NCI-H748 treated with DMSO at 0.1 percent for 48 hours (cell line): ENCODE data around the gene LRRC15.

Source experiments
- DNase-seq: peaks from one replicate; lab custom pipeline; 2025; lab: John Stamatoyannopoulos, UW

LRRC15 gene

DNA sequence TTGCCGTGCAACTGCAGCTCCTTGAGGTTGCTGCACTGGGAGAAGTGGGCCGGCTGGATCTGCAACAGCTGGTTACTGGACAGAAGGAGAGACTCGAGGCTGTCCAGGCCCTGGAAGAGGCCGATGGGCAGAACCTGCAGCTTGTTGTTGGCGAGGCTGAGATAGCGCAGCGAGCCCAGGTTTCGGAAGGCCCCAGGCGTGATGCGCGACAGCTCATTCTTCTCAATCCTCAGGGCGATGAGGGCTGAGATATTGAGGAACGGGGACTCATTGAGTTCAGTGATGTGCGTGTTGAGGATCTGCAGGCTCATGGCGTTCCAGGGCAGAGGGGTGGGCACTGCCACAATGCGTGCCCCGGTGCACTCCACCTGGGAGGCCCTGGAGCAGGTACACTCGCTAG, 9.0 kb downstream of the LRRC15 start:
- DNase-seq, result no peak

DNA sequence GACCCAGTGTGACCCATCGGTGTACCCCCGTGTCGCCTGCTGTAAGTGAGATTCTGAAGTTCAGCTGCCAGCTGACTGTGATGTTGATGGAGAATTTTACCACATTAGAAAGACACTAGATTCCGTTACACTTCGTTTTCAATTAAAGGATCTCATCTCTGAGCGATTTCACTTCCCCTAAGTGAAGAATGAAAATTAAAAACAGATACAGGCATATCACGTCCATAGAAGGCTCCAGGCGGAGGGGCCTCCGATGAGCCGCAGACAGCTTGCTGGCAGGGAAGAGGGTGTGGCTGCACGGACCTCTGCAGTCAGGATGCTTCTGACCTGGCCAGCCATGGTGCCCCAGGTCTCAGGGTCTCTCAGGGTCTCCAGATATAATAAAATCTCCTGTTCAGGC, 11.9 kb downstream of the LRRC15 start:
- DNase-seq, result no peak

DNA sequence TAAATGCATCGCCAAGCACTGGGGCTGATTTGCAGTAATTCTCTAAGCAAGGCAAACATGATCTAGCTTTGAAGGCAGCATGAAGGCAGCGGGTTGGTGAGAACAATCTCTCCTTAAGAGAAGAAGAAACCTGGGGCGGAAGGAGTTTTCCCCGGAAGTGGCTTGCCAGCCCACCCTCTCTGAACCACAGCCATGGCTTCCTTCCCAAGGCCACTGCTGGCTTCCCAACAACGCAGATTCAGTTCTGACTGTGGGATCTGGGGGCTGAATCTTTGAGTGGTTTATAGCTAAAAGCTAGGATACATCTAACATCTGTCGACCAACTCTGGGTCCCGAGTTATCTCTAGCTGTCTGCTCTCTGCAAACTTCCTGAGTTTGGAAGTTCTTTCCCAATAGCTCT, 14.2 kb downstream of the LRRC15 start:
- no peak for DNase-seq

DNA sequence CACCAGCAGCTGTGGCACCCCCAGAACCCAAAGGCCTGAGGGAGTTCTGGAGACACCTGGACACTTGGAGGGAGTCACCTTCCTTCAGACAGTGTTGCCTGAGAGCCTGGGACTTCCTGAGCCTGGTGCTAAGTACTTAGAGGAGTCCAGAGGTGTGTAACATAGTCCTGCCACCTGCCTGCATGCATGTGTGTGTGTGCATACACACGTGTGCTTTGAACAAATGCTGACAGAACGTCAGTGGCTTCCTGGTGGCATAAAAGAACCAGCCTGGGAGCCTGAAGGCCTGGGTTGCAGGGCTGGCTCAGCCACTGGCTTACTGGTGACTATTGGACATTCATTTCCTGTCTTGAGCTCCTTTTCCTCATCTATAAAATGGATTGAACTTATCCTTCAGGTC, 15.2 kb downstream of the LRRC15 start:
- no peak for DNase-seq

DNA sequence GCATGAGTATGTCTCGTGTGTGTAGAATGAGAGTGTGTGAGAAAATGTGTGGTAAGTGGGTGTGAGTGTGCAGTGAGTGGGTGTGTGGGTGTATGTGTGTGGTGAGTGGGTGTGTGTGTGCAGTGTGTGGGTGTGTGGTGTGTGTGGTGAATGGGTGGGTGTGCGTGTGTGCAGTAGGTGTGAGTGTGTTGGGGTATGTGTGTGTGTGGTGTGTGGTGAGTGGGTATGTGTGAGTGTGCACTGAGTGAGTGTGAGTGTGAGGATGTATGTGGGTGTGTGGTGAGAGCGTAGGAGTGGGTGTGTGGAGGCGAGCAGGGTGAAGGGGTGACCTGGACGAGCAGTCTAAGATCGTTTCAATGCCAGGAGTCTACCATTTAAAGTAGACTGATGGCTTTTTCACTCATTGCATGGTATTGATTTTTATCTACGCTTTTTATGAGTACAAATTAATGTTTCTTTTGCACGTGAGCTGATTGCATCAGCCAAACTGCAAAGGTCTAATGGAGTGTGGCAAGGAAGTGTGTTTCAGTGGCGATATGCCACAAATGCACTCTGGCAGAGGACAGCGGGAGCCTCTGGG, 16.8 kb downstream of the LRRC15 start:
- DNase-seq, result no peak

DNA sequence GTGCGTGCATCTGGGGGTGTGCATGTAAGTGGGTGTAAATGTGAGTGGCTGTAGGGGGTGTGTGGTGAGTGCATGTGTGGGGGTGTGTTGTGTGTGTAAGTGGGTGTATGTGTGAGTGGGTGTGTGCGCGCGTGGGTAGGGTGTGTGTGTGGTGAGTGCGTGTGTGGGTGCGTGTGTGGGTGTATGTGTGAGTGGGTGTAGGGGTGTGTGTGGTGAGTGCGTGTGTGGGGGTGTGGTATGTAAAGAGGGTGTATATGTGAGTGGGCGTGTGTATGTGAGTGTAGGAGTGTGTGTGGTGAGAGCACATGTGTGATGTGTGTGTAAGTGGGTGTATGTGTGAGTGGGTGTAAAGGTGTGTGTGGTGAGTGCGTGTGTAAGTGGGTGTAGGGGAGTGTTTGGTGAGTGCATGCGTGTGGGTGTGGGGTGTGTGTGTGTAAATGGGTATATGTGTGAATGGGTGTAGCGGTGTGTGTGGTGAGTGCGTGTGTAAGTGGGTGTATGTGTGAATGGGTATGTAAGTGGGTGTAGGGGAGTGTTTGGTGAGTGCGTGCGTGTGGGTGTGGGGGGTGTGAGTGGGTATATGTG, 17.5 kb downstream of the LRRC15 start:
- DNase-seq, result no peak

DNA sequence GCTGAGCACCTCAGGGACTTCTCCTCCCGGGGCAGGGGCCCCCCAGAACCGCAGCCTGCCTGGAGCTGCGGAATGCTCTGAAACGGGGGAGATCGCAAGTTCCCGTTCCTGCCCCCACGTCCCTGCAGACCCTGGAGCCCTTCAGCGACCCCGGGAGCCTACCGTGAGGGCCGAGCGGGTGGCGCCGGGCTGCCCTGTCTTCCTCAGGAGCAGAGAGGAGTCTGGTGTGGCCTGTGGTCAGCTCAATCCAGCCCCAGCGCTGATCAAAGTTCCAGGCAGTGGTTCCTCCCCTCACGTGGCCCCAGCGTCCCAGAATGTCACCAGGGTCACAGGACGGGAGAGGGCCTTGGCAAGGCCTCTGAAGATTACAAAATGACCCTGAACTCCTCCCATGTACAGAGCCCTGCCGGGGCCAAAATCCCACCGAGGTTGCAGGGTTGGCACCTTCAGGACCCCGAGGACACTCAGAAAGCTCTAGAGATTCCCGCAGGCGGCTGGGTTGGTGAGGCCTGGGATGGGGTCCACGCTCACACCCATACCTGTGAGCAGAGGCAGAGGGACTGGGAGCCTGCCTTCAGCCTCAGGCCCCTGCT, 18.4 kb downstream of the LRRC15 start, which contains the start of gene CPN2:
TSS of gene CPN2 (minus strand) at position 249 of the 593 bp plus-strand sequence. CDS start 8,626 bp downstream, outside the sequence.
- DNase-seq, result no peak

DNA sequence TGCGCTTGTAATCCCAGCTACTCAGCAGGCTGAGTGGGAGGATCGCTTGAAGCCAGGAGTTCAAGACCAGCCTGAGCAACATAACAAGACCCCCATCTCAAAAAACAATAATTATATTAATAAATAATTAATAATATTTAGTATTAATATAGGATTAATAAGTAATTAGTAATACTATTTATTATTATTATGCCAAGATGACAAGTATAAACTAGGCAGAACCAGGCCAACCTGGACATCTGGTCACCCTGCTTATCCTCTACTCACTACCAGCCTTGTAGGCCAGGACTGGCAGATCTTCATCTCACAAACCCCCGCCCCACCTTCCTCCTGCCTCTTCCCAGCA, 18.8 kb downstream of the LRRC15 start:
- no peak for DNase-seq

DNA sequence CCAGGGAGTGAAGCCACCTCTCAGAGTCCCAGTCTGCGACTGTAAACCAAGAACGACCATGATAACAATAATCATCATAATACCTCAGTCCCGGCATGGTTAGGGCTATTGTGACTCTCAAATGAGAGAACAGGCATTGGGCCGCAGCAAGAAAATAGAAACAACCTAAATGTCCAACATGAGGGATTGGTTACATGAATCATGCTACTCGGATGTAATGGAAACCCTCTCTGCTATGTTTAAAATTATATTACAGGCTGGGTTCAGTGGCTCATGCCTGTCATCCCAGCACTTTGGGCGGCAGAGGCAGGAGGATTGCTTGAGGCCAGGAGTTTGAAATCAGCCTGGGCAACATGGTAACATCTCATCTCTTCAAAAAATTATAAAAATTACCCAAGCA, 21.2 kb downstream of the LRRC15 start:
- DNase-seq, result no peak

DNA sequence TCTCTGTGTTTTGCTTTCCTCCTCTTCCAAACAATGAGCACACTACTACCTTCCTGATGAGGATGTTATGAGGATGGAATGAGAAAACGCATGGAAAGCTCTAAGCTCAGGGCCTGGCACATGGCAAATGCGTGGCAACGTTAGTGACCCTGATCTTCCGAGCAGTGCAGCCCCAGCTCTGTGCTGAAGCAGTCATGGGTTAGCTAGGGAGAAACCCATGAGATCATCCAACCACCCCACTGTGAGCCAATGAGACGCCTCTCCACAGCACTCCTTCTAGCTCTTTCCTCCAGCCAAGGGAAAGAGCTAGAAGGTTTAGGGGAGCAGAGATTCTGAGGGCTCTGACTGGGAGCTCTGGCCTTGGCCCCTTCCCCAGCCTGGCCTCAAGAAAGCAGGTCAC, 22.9 kb downstream of the LRRC15 start:
- DNase-seq, result no peak

DNA sequence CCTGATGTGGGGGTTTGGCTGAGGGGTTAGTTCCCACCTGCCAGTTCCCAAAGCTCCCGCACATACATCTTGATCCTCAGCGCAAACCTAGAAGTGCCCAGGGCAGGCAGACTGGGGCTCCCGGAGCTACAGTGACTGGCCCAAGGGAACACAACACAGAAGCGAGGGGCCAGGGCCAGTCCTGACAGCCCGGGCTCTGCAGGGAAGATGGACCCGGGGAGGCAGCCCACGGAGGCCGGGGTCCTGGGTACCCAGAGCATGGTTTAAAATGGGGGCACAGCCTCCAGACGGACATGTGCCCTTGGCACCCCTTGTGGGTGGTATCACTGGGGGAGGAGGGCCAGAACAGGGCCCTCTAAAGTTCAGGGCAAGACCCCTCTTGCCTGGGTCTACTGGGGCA, 23.5 kb downstream of the LRRC15 start:
- DNase-seq, result no peak

DNA sequence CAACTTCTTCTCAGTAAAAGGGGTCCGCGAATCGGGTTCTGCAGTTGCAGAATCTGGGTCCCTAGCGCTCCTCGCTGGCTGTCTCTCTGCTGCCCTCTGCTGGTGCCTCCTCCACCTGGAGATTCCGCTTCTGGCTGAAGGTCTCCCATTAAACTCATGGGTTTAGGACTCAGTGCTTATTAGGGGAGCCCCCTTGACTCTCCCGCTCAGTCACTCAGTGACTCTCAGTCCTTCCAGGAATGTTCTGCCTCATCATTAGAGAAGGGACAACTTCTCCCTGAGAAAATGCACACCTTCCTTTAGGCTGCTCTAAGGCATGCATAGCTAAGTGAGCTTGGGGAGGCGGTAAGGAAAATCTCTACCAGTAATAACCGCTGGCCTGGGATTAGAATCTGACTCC, 25.5 kb downstream of the LRRC15 start:
- DNase-seq, result no peak

DNA sequence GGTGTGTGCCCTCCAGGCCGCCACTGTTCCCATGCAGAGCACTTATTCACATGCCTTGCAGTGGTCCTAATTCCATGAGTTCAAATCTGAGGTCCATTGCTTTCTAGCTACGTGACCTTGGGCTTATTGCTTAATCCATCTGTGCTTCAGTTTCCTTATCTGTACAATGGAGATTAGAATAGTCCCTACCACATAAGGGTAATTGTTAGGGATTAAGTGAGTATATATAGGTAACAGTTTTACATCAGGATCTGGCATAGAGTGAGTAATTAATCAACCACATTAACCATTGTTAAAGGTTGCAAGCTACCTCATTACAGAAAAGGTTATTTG, 26.0 kb downstream of the LRRC15 start:
- no peak for DNase-seq

DNA sequence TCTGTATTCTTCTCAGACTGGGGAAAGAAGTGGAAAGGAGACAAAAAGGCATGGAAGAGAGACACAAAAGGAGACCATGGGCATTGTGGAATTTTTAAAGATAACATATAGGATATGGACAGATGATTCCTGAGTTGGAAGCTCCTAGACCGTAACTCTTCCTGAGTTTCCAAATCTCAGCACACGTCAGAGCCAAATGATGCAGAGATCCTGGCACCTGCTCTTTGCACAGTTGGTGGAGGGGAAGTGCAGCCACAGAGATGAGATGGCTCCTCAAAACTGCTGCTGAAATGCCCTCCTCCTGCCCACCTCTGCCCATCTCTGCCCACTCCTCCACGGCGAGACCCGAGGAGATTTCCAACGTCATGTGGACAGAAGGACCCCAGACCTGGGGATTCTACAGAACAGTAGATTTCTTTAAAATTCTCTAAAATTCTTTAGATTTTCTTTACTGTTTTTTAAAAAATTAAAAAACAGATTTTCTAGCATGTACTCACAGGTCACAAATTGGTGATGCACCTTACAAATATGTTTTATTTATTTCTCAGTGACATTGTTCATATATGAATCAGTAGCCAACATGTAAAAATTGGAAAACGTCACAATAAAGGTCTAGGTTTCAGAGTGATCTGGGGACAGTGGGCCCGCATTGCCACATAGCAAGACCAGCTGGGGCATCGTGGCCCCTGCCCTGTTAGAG, 26.5 kb downstream of the LRRC15 start:
- DNase-seq, result no peak

DNA sequence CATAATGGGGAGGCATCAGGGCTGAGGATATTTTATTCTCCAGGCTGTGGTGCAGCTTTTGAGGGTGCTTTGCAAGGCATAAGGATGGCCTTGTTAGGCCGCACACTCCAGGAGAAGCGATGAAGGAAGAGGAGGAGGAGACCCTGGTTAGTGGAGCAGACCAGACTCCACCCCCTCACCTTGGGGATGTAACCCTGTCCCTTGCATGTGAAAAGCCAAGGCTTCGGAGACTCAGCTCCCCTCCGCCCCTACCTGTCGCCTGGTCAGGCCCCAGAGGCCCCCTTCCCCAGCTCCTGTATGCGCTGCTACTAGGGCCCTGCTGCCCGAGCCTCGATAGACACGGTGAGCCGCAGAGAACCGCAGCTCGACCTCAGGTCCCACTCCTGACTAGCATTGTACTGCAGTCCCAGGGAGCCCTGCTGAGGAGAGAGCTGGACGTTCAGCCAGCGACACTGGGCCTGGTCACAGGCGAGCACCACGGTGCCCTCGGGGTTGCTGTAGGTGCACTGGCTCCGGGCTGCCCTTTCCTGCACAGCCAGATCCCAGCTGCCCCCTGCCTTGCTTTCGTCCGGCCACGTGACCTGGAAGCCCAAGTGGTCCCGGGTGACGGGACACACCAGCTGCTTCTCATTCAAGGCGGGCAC, 28.7 kb downstream of the LRRC15 start:
- DNase-seq, result no peak

DNA sequence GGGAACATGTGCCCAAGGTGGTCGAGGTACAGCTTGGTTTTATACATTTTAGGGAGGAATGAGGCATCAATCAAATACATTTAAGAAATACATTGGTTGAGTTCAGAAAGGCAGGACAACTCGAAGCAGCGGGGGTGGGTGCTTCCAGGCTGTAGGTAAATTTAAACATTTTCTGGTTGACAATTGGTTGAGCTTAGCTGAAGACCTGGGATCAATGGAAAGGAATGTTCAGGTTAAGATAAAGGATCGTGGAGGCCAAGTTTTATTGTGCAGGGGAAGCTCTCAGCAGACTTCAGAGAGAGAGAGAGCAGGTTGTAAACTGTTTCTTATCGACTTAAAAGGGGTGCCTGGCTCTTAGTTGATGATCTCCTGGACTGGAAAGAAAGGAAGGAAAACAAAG, 29.7 kb downstream of the LRRC15 start:
- no peak for DNase-seq

DNA sequence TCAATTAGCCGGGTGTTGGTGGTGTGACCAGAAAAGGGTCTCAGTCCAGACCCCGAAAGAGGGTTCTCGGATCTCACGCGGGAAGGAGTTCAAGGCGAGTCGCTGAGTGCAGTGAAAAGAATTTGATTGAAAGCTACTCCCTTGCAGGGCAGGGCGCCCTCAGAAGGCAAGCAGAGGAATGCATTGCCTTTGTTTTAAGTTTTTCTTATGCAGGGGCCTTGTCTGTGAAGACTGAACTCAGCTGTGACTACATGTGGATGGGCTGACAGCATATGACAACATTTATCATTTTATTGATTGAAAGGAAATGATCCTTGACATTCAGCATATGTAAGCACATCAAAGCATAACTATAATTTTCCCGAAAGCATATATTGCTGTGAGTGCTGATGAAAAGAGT, 30.2 kb downstream of the LRRC15 start:
- DNase-seq, result no peak

DNA sequence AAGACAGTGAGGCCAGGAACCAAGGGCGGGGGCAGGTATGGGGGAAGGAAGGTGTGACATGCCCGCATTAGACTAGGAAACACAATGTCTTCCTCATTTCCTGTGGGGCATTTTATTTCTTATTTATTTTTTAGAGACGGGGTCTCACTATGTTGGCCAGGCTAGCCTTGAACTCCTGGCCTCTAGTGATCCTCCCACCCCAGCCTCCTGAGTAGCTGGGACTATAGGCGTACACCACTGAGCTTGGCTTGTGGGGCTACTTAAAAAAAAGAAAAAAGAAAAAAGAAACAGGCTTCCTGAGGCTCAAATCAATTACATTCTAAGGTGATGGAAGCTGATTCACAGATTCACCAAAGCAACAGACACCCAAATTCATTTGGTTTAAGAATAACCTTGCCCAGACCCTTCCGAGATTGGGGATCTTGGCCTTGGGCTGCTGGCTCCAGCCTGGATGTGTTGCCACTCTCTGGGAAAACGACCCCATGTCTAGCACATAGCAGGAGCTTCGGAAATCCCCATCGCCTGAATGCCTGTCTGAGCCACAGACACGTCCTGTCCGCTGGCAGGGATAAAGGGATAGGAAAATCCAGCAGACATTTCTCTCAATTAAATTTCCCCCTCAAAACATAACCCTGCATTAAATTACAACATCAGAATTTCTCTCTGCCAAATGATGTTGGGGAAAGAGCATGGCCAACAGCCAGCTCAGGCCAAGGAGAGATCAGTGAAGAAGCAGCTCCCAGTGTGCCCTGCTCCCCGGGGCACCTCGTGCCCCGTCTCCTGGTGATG, 31.4 kb downstream of the LRRC15 start:
- DNase-seq, result no peak

DNA sequence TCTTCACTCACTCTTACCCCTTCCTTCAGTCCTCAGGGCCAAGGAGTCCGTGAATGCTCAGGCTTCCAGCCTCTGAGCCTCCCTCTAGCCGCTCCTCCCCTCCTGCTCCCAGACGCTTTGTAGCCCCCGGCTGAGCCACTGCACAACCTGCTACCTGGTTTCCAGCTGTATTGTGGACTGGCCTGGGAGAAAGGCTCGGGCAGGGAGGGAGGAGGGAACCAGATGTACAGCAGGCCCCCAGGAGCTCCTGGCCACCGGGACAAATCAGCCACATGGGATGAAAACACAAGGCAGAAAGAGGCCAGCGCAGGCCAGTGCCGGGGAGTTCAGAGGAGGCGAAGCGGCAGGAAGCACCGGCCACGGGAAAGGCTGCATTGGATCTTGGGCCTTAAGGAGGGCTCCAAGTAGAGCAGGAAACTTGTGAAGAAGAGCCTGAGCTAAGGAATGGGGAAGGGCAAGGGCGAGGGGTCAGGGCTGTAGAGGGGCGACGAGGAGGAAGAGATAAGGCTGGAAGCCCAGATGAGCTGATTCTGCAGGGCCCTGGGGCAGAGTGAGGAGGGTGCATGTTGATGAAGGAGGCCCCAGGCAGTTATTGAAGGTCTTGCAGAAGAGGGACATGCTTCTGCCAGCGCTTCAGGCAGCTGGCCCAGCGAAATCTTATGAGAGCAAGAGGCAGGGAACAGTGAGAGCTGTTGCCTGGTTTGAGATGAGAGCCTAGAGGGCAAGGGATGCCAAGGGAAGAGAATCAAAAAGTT, 32.8 kb downstream of the LRRC15 start:
- no peak for DNase-seq

DNA sequence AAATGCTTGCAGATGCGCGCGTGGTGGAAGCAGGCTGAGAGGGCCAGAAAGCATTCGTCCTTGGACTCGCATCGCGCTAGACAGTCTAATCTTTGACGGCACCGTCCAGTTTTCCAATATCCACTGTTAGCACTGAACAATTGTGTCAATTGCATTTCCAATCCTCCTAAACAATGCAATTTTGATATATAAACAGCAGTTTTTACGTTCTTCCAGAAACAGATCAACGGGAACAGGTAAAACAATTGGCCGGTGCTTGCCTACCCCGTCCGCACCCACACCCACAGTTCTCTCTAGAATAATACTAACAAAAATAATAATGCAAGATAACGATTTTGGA, 35.6 kb downstream of the LRRC15 start:
- no peak for DNase-seq

DNA sequence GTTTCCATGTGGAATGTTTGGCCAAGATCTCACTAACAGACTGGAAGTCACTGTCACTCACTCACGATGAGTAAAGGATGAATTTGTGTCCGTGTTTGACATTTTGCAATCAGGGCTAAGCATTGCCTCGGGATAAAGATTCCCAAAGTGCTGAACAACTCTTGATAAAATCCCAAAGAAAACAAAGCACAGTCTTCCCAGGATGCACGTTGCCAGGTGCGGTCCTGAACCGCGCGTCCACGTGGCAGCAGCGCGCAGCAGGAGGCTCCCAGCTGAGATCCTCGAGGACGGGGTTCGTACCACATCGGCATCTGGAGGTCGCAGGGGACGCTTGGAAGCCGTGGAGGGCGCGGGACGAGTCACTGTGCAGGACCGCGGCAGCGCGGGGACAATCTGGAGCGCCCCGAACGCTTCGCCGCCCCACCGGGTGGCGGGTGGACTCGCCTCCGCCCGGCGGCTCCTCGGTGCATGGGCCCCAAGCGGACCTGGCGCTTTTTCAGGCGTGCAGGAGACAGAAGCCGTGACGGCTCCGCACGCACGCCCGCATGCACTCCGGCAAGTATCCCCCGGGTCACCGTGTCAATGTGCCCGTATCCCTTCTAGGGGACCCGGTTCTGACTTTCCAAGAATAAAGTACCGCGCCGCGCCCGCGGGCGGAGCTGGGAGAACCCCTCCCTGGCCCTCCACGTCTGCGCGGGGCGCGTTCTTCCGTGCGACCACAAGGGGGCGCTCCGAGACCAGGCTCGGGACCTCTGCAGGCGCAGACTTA, 36.1 kb downstream of the LRRC15 start:
- DNase-seq, result no peak
